Endothelial cell of umbilical vein (primary cell): ENCODE results near the gene MGAT4A. TPM values are rescaled to one million over a fixed set of nuclear protein-coding genes. Genes with fewer than 3 reads are reported as not detected.

Experiments
- BruUV-seq: library from RNA; stranded (reverse); fragments of 400-500 nt; replicated peaks from 2 replicates; lab custom pipeline; 2021; lab: Mats Ljungman, UMichigan
- CTCF ChIA-PET: fragments of 300-600, 350-600 bp; sonication (Branson Sonifier 250); formaldehyde crosslinking; loops from one replicate; lab custom pipeline; 2021; ENCODE audit warnings: antibody characterized with exemption, inconsistent platforms; lab: Charles Lee
- POLR2A ChIA-PET: fragments of 300-600, 350-600 bp; sonication (Branson Sonifier 250); formaldehyde crosslinking; loops from one replicate; lab custom pipeline; 2021; ENCODE audit warnings: antibody characterized with exemption, inconsistent platforms; lab: Charles Lee
- DNase-seq: peaks from one replicate; pipeline ENCODE4 v3.0.0-alpha.2; 2011; ENCODE audit warnings: low read depth, low spot score
- FAIRE-seq: peaks from 2 replicates; lab custom pipeline; 2011; peaks lifted over from hg19 to GRCh38; lab: Jason Lieb, UNC
- H2AFZ ChIP-seq: 2 replicates; pipeline ENCODE4 v1.6.0; 2012; ENCODE audit warnings: low read depth, low read length, control low read depth, inconsistent platforms
- H3K27ac ChIP-seq: 2 replicates; pipeline ENCODE4 v1.5.1; 2011; ENCODE audit warnings: low read depth, mild to moderate bottlenecking, control low read depth, low read length, moderate library complexity; ENCODE audit not compliant: insufficient read depth
- H3K27me3 ChIP-seq, 2 experiments: 2 replicates each; pipeline versions ENCODE4 v1.6.0 to v1.6.1; 2011; ENCODE audit warnings: low read length in 2 of 2, mixed read lengths in 1 of 2; ENCODE audit not compliant: control insufficient read depth in 2 of 2, insufficient read depth in 2 of 2
- H3K36me3 ChIP-seq, 2 experiments: 2 replicates in 1 of 2; 3 replicates in 1 of 2; pipeline ENCODE4 v1.5.1; 2011; ENCODE audit warnings: low read length in 2 of 2, mild to moderate bottlenecking in 1 of 2, moderate library complexity in 1 of 2; ENCODE audit not compliant: control insufficient read depth in 2 of 2, insufficient read depth in 2 of 2; ENCODE audit errors: extremely low read depth in 1 of 2
- H3K4me1 ChIP-seq: 3 replicates; pipeline ENCODE4 v1.5.1; 2011; ENCODE audit warnings: mild to moderate bottlenecking, low read length; ENCODE audit not compliant: control insufficient read depth, insufficient read depth; ENCODE audit errors: extremely low read depth
- H3K4me2 ChIP-seq: 2 replicates; pipeline ENCODE4 v1.6.1; 2011; ENCODE audit warnings: low read length, control low read depth, mixed read lengths; ENCODE audit not compliant: insufficient read depth
- H3K4me3 ChIP-seq, 3 experiments: fragments of 200-600 bp in 1 of 3; sonication (generic), shearing (Covaris generic) in 1 of 3; replicated peaks in 1 of 3; 2 replicates each; pipeline ENCODE4 v1.5.1; 2011 to 2016; ENCODE audit warnings: control low read depth in 3 of 3, low read length in 3 of 3, mild to moderate bottlenecking in 2 of 3, inconsistent platforms in 1 of 3, low read depth in 1 of 3, moderate library complexity in 1 of 3; ENCODE audit not compliant: insufficient read depth in 1 of 3
- H3K79me2 ChIP-seq: 2 replicates; pipeline ENCODE4 v1.6.0; 2012; ENCODE audit warnings: low read length, inconsistent platforms; ENCODE audit not compliant: control insufficient read depth, insufficient read depth
- H3K9ac ChIP-seq: replicated peaks from 2 replicates; pipeline ENCODE3; 2011; ENCODE audit warnings: low read length, control low read depth; ENCODE audit not compliant: insufficient read depth; ENCODE audit errors: extremely low read depth
- H3K9me1 ChIP-seq: replicated peaks from 3 replicates; pipeline ENCODE4 v1.6.0; 2011; ENCODE audit warnings: mild to moderate bottlenecking, low read length; ENCODE audit not compliant: control insufficient read depth, insufficient read depth; ENCODE audit errors: extremely low read depth
- H3K9me3 ChIP-seq: replicated peaks from 2 replicates; pipeline ENCODE4 v1.5.1; 2012; ENCODE audit warnings: low read length, inconsistent platforms; ENCODE audit not compliant: control insufficient read depth, insufficient read depth
- H4K20me1 ChIP-seq: replicated peaks from 2 replicates; pipeline ENCODE3; 2011; ENCODE audit warnings: mild to moderate bottlenecking, low read length; ENCODE audit not compliant: control insufficient read depth, insufficient read depth; ENCODE audit errors: extremely low read depth
- GATA2 ChIP-seq: IDR thresholded peaks from 2 replicates; pipeline ENCODE4 v1.7.0; 2011; ENCODE audit warnings: low read depth, mild to moderate bottlenecking, moderate library complexity, mixed read lengths, low read length; ENCODE audit not compliant: insufficient read length, insufficient read depth
- JUN ChIP-seq: IDR thresholded peaks from 2 replicates; pipeline ENCODE4 v1.6.1; 2011; ENCODE audit warnings: borderline replicate concordance, low read depth; ENCODE audit not compliant: insufficient read length, insufficient read depth
- POLR2A ChIP-seq: IDR thresholded peaks from 2 replicates; pipeline ENCODE4 v1.6.1; 2012; ENCODE audit warnings: low read depth, mild to moderate bottlenecking, control low read depth, low read length
- dilution Hi-C: fragments of 300-500 bp; cut with MboI; formaldehyde crosslinking; loops from one replicate; pipeline ENCODE4 v1.15.0; 2019; ENCODE audit warnings: low sequenced_read_pairs; ENCODE audit not compliant: extremely low pct_ligation_motif_present
- intact Hi-C: fragments of 100-400 bp; cut with micrococcal nuclease; formaldehyde crosslinking; loops from one replicate; pipeline ENCODE4 v1.10.0; 2022
- polyA plus RNA-seq, 4 experiments: library from polyadenylated mRNA; depleted of rRNA in 3 of 4; stranded (reverse) in 3 of 4; unstranded in 1 of 4; fragments of >200 nt; gene quantifications; 2 replicates each; pipeline versions ENCODE4 v1.2.1 to v1.2.3, GENCODE V29; 2011 to 2012; ENCODE audit warnings: missing spikeins in 1 of 4
- total RNA-seq: library from RNA; stranded (reverse); gene quantifications from 2 replicates; pipeline ENCODE4 v1.2.3, GENCODE V29; 2021
- TF ChIP-seq, protein P1 (sequence below), 2 donors: IDR thresholded peaks; 1 replicate in 1 of 2; 2 replicates in 1 of 2; pipeline ENCODE4 v1.5.1; 2011; ENCODE audit warnings: low read length in 2 of 2, mild to moderate bottlenecking in 2 of 2, moderate library complexity in 2 of 2, control low read depth in 1 of 2, inconsistent platforms in 1 of 2, low read depth in 1 of 2; ENCODE audit not compliant: insufficient read depth in 1 of 2; ENCODE audit errors: extremely low read depth in 1 of 2
- TF ChIP-seq, protein P2 (sequence below): IDR thresholded peaks from 2 replicates; pipeline ENCODE4 v1.6.1; 2011; ENCODE audit not compliant: insufficient read depth, insufficient read length

Gene MGAT4A
- total and polyA plus RNA-seq, 2 donors (not counting 3 experiments of a cell fraction or from before 2014, with no cell fraction given), result 9.2 to 42.2 TPM

GRCh38 chr2:98730707-98731040 is 258 bp downstream of the MGAT4A start:
- no peaks in the 10 kb centered on the region for H3K36me3 ChIP-seq
- dilution Hi-C loops, result no loop called here
- peak overlapping the region; percentile 64 to 97 (median 76) for H3K4me3 ChIP-seq
- no peaks in the 10 kb centered on the region for H3K9me3 ChIP-seq
- CTCF ChIA-PET, result interaction anchor here (0.7 to 4.3 kb wide), 25 partner anchors 10 to 336 kb away, joined by 3 to 37 read pairs (median 5); no protein-coding TSS in a partner anchor
- FAIRE-seq, result no peak
- H3K79me2 ChIP-seq, result peaks cover 45% of the 10 kb centered on the region
- peaks cover 51% of the 10 kb centered on the region for H3K4me1 ChIP-seq
- no peaks in the 10 kb centered on the region for H4K20me1 ChIP-seq
- H3K9me1 ChIP-seq, result no peaks in the 10 kb centered on the region
- H3K4me2 ChIP-seq, result no peak overlapping the region
- H3K27ac ChIP-seq, result peak overlapping the region; percentile 22
- no peak overlapping the region for H2AFZ ChIP-seq
- TF ChIP-seq POLR2A, result no peak
- TF ChIP-seq, protein P1, sequence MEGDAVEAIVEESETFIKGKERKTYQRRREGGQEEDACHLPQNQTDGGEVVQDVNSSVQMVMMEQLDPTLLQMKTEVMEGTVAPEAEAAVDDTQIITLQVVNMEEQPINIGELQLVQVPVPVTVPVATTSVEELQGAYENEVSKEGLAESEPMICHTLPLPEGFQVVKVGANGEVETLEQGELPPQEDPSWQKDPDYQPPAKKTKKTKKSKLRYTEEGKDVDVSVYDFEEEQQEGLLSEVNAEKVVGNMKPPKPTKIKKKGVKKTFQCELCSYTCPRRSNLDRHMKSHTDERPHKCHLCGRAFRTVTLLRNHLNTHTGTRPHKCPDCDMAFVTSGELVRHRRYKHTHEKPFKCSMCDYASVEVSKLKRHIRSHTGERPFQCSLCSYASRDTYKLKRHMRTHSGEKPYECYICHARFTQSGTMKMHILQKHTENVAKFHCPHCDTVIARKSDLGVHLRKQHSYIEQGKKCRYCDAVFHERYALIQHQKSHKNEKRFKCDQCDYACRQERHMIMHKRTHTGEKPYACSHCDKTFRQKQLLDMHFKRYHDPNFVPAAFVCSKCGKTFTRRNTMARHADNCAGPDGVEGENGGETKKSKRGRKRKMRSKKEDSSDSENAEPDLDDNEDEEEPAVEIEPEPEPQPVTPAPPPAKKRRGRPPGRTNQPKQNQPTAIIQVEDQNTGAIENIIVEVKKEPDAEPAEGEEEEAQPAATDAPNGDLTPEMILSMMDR (IDR thresholded peaks at IDR 0.05; ENCODE audit: extremely low read depth in 1 of 2, insufficient read depth in 1 of 2, low read depth in 1 of 2, low read length in 2 of 2), result peak in 1 of 2 donors; percentile 44
- H3K9ac ChIP-seq, result peak overlapping the region; percentile 80
- intact Hi-C loops, result loop anchor here (1.0 to 2.0 kb wide), 2 partner anchors 103 to 336 kb away; no protein-coding TSS in a partner anchor
- BruUV-seq, result no TSS peak
- no peaks in the 10 kb centered on the region for H3K27me3 ChIP-seq
- peak; percentile 13 for DNase-seq
- POLR2A ChIA-PET, result interaction anchor here (0.8 to 2.1 kb wide), 2 partner anchors 81 to 137 kb away, joined by 3 to 5 read pairs; no protein-coding TSS in a partner anchor

- peak overlapping the region; percentile 28 for H2AFZ ChIP-seq
- peaks cover 49% of the 10 kb centered on the region for H3K79me2 ChIP-seq
- FAIRE-seq (peak; percentile 15), DNase-seq (peak; percentile 67)
- peak overlapping the region; percentile 22 for H3K27ac ChIP-seq
- ChIA-PET POLR2A (interaction anchor here (2.1 kb wide), 1 partner anchor 81 kb away, joined by 5 read pairs; no protein-coding TSS in a partner anchor), CTCF (interaction anchor here (0.7 to 4.3 kb wide), 25 partner anchors 10 to 336 kb away, joined by 3 to 37 read pairs (median 5); no protein-coding TSS in a partner anchor)
- peak overlapping the region; percentile 80 for H3K9ac ChIP-seq
- dilution Hi-C loops, result no loop called here
- peak overlapping the region; percentile 64 to 97 (median 76) for H3K4me3 ChIP-seq
- no peaks in the 10 kb centered on the region for H3K27me3 ChIP-seq
- intact Hi-C loops, result loop anchor here (1.0 to 2.0 kb wide), 2 partner anchors 103 to 337 kb away; no protein-coding TSS in a partner anchor
- H3K4me2 ChIP-seq, result peak overlapping the region; percentile 98
- no peaks in the 10 kb centered on the region for H3K36me3 ChIP-seq
- H3K4me1 ChIP-seq, result peaks cover 56% of the 10 kb centered on the region
- no peaks in the 10 kb centered on the region for H4K20me1 ChIP-seq
- no peaks in the 10 kb centered on the region for H3K9me3 ChIP-seq
- H3K9me1 ChIP-seq, result no peaks in the 10 kb centered on the region
- no TSS peak for BruUV-seq
- no peak for TF ChIP-seq JUN
- TF ChIP-seq, protein P1 (IDR thresholded peaks at IDR 0.05; ENCODE audit: extremely low read depth in 1 of 2, insufficient read depth in 1 of 2, low read depth in 1 of 2, low read length in 2 of 2), result no peak
- TF ChIP-seq GATA2, result peak; percentile 16
- TF ChIP-seq, protein P2, sequence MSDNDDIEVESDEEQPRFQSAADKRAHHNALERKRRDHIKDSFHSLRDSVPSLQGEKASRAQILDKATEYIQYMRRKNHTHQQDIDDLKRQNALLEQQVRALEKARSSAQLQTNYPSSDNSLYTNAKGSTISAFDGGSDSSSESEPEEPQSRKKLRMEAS, result no peak
Measured at GRCh38 chr2:98730053-98730706, 752 bp downstream of the MGAT4A start.
